ENCODE data around the gene LRPAP1.
"Not testable (repeated sequence)": the region's sequence is repeated elsewhere in the genome, so short reads cannot be mapped to it uniquely, and the experiment has no call there.

- TF ChIP-seq, protein P1, sequence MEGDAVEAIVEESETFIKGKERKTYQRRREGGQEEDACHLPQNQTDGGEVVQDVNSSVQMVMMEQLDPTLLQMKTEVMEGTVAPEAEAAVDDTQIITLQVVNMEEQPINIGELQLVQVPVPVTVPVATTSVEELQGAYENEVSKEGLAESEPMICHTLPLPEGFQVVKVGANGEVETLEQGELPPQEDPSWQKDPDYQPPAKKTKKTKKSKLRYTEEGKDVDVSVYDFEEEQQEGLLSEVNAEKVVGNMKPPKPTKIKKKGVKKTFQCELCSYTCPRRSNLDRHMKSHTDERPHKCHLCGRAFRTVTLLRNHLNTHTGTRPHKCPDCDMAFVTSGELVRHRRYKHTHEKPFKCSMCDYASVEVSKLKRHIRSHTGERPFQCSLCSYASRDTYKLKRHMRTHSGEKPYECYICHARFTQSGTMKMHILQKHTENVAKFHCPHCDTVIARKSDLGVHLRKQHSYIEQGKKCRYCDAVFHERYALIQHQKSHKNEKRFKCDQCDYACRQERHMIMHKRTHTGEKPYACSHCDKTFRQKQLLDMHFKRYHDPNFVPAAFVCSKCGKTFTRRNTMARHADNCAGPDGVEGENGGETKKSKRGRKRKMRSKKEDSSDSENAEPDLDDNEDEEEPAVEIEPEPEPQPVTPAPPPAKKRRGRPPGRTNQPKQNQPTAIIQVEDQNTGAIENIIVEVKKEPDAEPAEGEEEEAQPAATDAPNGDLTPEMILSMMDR (IDR thresholded peaks at IDR 0.05): not testable (repeated sequence)
- TF ChIP-seq POLR2AphosphoS5, POLR2A (IDR thresholded peaks at IDR 0.05): not testable (repeated sequence)
Measured at GRCh38 chr4:3459156-3459555, 73.1 kb downstream of the LRPAP1 start.
